Parathyroid adenoma (tissue), 2 donors: Measurements from ENCODE around the gene JPT2.

Source experiments
- H2AFZ ChIP-seq: fragments of 300-600 bp; sonication (generic); one replicate; pipeline ENCODE4 v1.7.0; 2017; ENCODE audit warnings: antibody characterized with exemption, mild to moderate bottlenecking
- H3K27ac ChIP-seq: fragments of 300-600 bp; sonication (generic); one replicate; pipeline ENCODE4 v1.7.0; 2017
- H3K27me3 ChIP-seq: fragments of 300-600 bp; sonication (generic); one replicate; pipeline ENCODE4 v1.7.0; 2017; ENCODE audit warnings: low read length; ENCODE audit not compliant: control insufficient read depth, insufficient read depth
- H3K36me3 ChIP-seq: fragments of 300-600 bp; sonication (generic); one replicate; pipeline ENCODE4 v1.7.0; 2017; ENCODE audit warnings: low read length; ENCODE audit not compliant: control insufficient read depth, insufficient read depth
- H3K4me1 ChIP-seq: fragments of 300-600 bp; sonication (generic); one replicate; pipeline ENCODE4 v1.7.0; 2017; ENCODE audit warnings: control low read depth
- H3K4me2 ChIP-seq: fragments of 300-600 bp; sonication (generic); one replicate; pipeline ENCODE4 v1.7.0; 2017; ENCODE audit warnings: low read length
- H3K4me3 ChIP-seq: fragments of 300-600 bp; sonication (generic); one replicate; pipeline ENCODE4 v1.7.0; 2017; ENCODE audit warnings: low read depth, low read length
- H3K79me2 ChIP-seq: fragments of 300-600 bp; sonication (generic); one replicate; pipeline ENCODE4 v1.7.0; 2017; ENCODE audit warnings: control low read depth
- H3K9ac ChIP-seq: fragments of 300-600 bp; sonication (generic); one replicate; pipeline ENCODE4 v1.7.0; 2017; ENCODE audit warnings: mild to moderate bottlenecking
- H3K9me3 ChIP-seq: fragments of 300-600 bp; sonication (generic); one replicate; pipeline ENCODE4 v1.7.0; 2017; ENCODE audit warnings: low read length; ENCODE audit not compliant: control insufficient read depth
- CTCF ChIP-seq: fragments of 300-600 bp; sonication (generic); IDR thresholded peaks from one replicate; pipeline ENCODE4 v1.7.0; 2017; ENCODE audit warnings: antibody characterized with exemption, mild to moderate bottlenecking
- donor health status: primary hyperparathyroidism.

JPT2 gene

DNA sequence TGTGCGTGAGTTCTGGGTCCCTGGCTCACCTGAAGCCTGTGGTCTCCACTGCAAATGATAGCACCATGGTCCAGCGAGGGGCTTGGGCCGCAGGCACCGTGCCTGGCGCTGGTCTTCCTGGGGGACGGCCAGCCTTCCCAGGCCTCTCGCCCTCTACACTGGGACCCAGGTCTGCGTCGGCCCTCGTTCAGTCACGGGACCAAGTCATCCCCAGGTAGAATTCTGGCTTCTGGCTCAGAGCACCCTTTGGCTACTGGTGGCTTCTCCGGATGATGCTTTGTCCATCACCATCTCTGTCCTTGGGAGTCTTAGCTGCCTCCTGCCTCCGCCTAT, 45.5 kb upstream of the JPT2 start:
- TF ChIP-seq CTCF = no peak
- no peaks in the 10 kb centered on the region for H3K36me3 ChIP-seq
- no peaks in the 10 kb centered on the region for H3K9me3 ChIP-seq
- H3K27me3 ChIP-seq = no peaks in the 10 kb centered on the region
- no peak overlapping the region for H2AFZ ChIP-seq
- no peak overlapping the region for H3K27ac ChIP-seq
- H3K79me2 ChIP-seq = peaks cover 84% of the 10 kb centered on the region
- H3K4me3 ChIP-seq = no peak overlapping the region
- H3K4me2 ChIP-seq = no peak overlapping the region
- H3K9ac ChIP-seq = no peak overlapping the region
- H3K4me1 ChIP-seq = no peaks in the 10 kb centered on the region

GRCh38 chr16:1633310-1633709, 44.8 kb upstream of the JPT2 start:
- Histone ChIP-seq H3K9me3 (no peaks in the 10 kb centered on the region), H2AFZ (no peak overlapping the region), H3K79me2 (peaks cover 82% of the 10 kb centered on the region), H3K27me3 (no peaks in the 10 kb centered on the region), H3K27ac (no peak overlapping the region), H3K4me2 (no peak overlapping the region), H3K4me1 (no peaks in the 10 kb centered on the region), H3K9ac (no peak overlapping the region), H3K36me3 (no peaks in the 10 kb centered on the region), H3K4me3 (no peak overlapping the region)
- no peak for TF ChIP-seq CTCF

- Histone ChIP-seq H2AFZ (no peak overlapping the region), H3K4me1 (no peaks in the 10 kb centered on the region), H3K27ac (no peak overlapping the region), H3K27me3 (no peaks in the 10 kb centered on the region), H3K9ac (no peak overlapping the region), H3K4me3 (no peak overlapping the region), H3K36me3 (no peaks in the 10 kb centered on the region), H3K79me2 (peaks cover 71% of the 10 kb centered on the region), H3K4me2 (no peak overlapping the region), H3K9me3 (no peaks in the 10 kb centered on the region)
- TF ChIP-seq CTCF = no peak
These were observed 43.5 kb upstream of the JPT2 start for GRCh38 chr16:1634541-1634940.

DNA sequence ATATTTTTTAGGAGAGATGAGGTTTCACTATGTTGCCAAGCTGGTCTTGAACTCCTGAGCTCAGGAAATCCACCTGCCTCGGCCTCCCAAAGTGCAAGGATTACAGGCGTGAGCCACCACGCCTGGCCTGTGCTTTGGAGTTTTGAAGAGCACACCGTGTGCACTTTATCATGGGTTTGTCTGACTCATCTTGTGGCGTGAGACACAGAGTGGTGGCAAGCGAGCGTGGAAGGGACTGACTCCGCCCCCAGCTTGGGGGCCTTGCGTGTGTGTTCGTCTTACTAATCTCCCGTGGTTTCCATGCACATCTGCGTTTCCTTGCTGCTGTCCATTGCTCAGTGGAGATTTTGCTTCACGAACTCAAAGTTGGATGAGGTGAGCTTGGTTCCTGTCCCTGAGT, 43.0 kb upstream of the JPT2 start:
- Histone ChIP-seq H2AFZ (no peak overlapping the region), H3K4me2 (no peak overlapping the region), H3K4me3 (no peak overlapping the region), H3K9ac (no peak overlapping the region), H3K27me3 (no peaks in the 10 kb centered on the region), H3K36me3 (no peaks in the 10 kb centered on the region), H3K4me1 (no peaks in the 10 kb centered on the region), H3K27ac (no peak overlapping the region), H3K9me3 (no peaks in the 10 kb centered on the region), H3K79me2 (peaks cover 65% of the 10 kb centered on the region)
- no peak for TF ChIP-seq CTCF

DNA sequence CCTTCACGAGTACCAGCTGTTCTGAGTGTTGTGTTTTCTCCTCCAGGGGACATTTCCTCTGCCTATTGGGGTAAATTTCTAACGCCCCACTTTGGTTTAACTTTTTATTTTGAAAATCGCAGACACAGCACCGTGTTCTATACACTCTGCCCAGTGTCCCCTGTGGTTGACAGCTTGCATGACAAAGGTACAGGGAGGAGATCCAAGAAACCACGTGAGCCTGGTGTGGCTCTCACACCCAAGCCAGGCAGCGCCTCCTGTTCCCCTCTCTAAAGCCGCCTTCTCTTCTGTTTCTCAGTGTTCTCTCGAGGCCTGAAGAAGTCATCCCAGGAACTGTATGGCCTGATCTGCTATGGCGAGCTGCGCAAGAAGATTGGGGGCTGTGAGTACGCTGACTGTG, 40.6 kb upstream of the JPT2 start:
- H3K27ac ChIP-seq = no peak overlapping the region
- no peaks in the 10 kb centered on the region for H3K9me3 ChIP-seq
- no peak overlapping the region for H2AFZ ChIP-seq
- H3K9ac ChIP-seq = no peak overlapping the region
- TF ChIP-seq CTCF = no peak
- no peaks in the 10 kb centered on the region for H3K27me3 ChIP-seq
- no peaks in the 10 kb centered on the region for H3K36me3 ChIP-seq
- H3K79me2 ChIP-seq = peaks cover 65% of the 10 kb centered on the region
- no peak overlapping the region for H3K4me3 ChIP-seq
- H3K4me2 ChIP-seq = no peak overlapping the region
- H3K4me1 ChIP-seq = no peaks in the 10 kb centered on the region
